ENCODE measurements around the gene NBEA. TPM values are rescaled to one million over a fixed set of nuclear protein-coding genes. Genes with fewer than 3 reads are reported as not detected.

NBEA gene
- total RNA-seq, 4 donors from 2014 or later: 4.4 to 6.2 (median 5.5) TPM

DNA sequence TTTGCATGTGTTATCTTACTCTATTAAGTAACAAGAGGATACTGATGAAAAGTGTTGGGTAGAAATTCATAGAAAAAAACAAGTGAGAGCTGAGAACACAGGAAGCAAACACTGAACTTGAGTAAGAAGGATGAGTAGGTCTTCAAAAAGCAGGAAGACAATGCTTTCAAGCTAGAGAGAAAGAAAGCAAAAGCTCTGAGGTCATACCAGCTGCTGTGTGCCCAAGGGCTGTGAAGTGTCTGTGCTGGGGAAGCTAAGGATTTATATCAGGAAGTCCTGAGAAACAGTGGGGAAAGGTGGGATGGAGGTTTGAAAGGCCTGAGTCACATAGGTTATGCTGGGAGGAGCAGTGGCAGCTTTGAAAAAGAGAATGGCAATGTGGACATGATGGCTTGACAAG is 679.9 kb downstream of the NBEA start:
- TF ChIP-seq, protein P1, sequence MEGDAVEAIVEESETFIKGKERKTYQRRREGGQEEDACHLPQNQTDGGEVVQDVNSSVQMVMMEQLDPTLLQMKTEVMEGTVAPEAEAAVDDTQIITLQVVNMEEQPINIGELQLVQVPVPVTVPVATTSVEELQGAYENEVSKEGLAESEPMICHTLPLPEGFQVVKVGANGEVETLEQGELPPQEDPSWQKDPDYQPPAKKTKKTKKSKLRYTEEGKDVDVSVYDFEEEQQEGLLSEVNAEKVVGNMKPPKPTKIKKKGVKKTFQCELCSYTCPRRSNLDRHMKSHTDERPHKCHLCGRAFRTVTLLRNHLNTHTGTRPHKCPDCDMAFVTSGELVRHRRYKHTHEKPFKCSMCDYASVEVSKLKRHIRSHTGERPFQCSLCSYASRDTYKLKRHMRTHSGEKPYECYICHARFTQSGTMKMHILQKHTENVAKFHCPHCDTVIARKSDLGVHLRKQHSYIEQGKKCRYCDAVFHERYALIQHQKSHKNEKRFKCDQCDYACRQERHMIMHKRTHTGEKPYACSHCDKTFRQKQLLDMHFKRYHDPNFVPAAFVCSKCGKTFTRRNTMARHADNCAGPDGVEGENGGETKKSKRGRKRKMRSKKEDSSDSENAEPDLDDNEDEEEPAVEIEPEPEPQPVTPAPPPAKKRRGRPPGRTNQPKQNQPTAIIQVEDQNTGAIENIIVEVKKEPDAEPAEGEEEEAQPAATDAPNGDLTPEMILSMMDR (IDR thresholded peaks at IDR 0.05; ENCODE audit: low read depth): no peak

- TF ChIP-seq, protein P1 (IDR thresholded peaks at IDR 0.05; ENCODE audit: low read depth): no peak
Observed at GRCh38 chr13:35629026-35629425, 687.0 kb downstream of the NBEA start.

DNA sequence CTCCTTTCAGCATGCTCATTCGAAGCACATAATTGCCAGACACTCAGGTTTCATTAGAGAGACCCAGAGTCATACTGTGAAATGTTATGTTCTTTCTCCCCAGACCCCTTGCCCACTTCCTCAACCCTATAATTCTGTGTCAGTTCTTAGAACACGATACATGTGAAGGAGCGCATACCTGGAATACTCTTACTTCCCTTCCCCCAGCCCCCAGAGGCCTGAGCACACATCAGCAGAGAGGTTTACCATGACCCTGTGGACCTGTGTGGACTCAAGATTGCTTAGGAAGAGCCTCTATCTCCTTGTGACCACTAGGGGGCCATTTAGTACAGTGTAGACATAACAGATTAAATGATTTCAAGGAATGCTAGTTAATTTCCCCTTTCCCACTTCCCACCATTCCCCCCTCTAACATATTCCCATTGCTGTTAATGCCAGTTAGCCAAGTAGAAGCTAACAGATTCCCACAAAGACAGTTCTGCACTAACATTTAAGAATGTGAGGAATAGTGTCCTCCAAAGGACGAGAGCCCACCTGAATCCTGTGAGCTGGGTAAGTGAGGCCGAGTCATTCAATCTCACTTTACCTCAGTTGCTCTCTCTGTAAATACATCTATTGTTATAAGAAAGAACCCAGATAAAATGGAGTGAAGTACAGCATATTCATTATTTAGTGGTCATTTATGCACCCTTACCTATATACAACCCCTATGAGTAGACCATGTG is 688.6 kb downstream of the NBEA start:
- TF ChIP-seq, protein P1 (IDR thresholded peaks at IDR 0.05; ENCODE audit: low read depth): no peak

DNA sequence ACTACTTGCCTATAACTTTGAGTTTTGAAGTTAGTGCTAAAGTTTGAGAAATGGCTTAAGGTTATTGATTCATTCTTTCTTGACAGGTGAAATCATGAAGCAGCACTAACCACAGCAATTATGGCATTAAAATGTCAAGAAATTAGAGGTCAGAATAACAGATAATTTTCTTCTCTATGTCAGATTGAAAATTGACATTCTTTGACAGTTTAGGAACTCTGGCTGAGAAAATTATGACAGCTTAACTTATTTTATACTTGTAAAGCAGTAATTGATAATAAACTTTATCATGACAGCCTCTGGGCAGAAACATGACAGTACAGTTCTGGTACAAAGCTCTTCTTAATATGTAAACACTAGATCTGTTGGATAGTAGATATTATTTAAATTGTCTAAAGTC is 689.6 kb downstream of the NBEA start:
- TF ChIP-seq, protein P1 (IDR thresholded peaks at IDR 0.05; ENCODE audit: low read depth): no peak

- TF ChIP-seq, protein P1 (IDR thresholded peaks at IDR 0.05; ENCODE audit: low read depth): no peak
Observed at GRCh38 chr13:35643625-35644024, 701.6 kb downstream of the NBEA start.

DNA sequence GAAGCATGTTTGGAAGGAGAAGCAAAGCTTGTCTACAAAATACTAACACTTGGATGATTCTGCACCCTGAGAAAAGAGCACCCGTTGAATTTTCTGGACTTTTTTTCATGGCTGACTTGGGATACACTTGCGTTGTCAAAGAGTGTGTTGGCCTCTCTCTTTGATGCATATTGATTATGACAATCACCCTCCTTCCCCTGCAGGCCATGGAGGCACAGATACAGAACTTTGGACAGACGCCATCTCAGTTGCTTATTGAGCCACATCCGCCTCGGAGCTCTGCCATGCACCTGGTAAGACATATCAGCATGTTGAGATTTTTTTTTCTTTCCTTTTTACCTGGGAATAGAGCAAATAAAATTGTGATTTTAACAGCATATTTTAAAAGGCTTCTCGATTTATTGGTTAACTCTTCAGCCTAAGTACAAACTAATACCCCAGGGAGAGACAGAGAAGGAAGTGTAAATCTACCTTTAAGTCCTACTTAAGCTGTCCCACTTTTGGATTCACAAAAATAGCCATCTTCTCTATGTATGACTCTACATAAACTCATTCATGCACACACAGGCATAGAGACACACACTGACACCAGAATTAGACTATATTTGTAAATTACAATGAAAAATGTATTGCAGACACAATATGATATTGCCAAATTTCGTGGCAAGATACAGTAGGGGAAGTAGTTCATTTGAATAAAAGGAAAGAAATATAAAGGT is 704.1 kb downstream of the NBEA start:
- TF ChIP-seq, protein P1 (IDR thresholded peaks at IDR 0.05; ENCODE audit: low read depth): no peak

DNA sequence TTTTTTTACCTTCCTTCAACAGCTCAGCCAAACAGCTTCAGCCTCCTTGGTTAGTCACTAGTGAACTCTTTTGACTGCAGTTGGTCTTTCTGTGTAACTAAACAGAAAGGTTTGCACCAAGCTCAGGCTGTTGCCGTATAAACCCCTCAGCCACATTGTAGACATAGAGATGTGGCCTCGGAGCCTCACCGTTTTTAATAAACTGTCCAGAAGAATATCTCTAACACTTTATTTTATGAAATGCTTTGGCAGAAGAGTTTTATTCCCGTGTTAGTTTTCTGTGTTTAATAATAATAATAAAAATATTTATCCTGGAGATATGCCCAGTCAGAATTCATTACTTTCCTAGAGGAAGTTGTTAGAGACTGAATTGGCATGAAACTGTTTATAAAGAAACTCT is 706.1 kb downstream of the NBEA start:
- TF ChIP-seq, protein P1 (IDR thresholded peaks at IDR 0.05; ENCODE audit: low read depth): no peak
